ENCODE results near the gene CAPN8.

GRCh38 chr1:223695941-223696340, 30.4 kb upstream of the CAPN8 start:
- TF ChIP-seq POLR2A (IDR thresholded peaks at IDR 0.05), result no peak
- no peak for TF ChIP-seq CTCF (IDR thresholded peaks at IDR 0.05)

Data from thyroid gland (tissue), 4 donors.